ENCODE results near the gene IGF1R.

- TF ChIP-seq POLR2A (IDR thresholded peaks at IDR 0.05; ENCODE audit: low read length) (no peak), GATA1 (IDR thresholded peaks at IDR 0.05; ENCODE audit: low read depth, low read length) (no peak)
These were observed 304.1 kb downstream of the IGF1R start for GRCh38 chr15:98952381-98952803.
